Activated naive CD8-positive, alpha-beta T cell treated with anti-CD3 and anti-CD28 coated beads for 36 hours (primary cell): Measurements from ENCODE around the gene HKDC1. TPM values are rescaled to one million over a fixed set of nuclear protein-coding genes. Genes with fewer than 3 reads are reported as not detected.
A peak's percentile ranks its signal among the peaks of the same experiment; 100 is the strongest.

ENCODE experiments used
- DNase-seq: peaks from one replicate; pipeline ENCODE4 v3.0.0; 2021
- H3K27ac Mint-ChIP-seq: one replicate; pipeline ENCODE4 v1.8.0; 2022; ENCODE audit warnings: mild to moderate bottlenecking, moderate library complexity, mixed read lengths
- H3K27me3 Mint-ChIP-seq: one replicate; pipeline ENCODE4 v1.8.0; 2022; ENCODE audit warnings: mild to moderate bottlenecking, mixed read lengths
- H3K36me3 Mint-ChIP-seq: one replicate; pipeline ENCODE4 v1.8.0; 2021; ENCODE audit warnings: mild to moderate bottlenecking, mixed read lengths
- H3K4me1 Mint-ChIP-seq: one replicate; pipeline ENCODE4 v1.8.0; 2021; ENCODE audit warnings: mixed read lengths
- H3K4me3 Mint-ChIP-seq: one replicate; pipeline ENCODE4 v1.8.0; 2022; ENCODE audit warnings: mild to moderate bottlenecking, moderate library complexity, mixed read lengths
- H3K9me3 Mint-ChIP-seq: one replicate; pipeline ENCODE4 v1.8.0; 2022; ENCODE audit warnings: mixed read lengths
- total RNA-seq, 2 experiments: library from RNA; stranded (reverse); gene quantifications; one replicate each; pipeline ENCODE4 v1.2.3, GENCODE V29; 2021

The HKDC1 gene
- total RNA-seq, 2 experiments from 2014 or later = 0.28 TPM; not detected in 1

- H3K36me3 Mint-ChIP-seq = no peaks in the 10 kb centered on the region
Observed at GRCh38 chr10:69311309-69311708, 91.2 kb downstream of the HKDC1 start.

GRCh38 chr10:69312528-69312927, 92.4 kb downstream of the HKDC1 start:
- H3K9me3 Mint-ChIP-seq = no peaks in the 10 kb centered on the region
- peaks cover 16% of the 10 kb centered on the region for H3K4me1 Mint-ChIP-seq
- no peaks in the 10 kb centered on the region for H3K27me3 Mint-ChIP-seq
- H3K4me3 Mint-ChIP-seq = no peak overlapping the region
- peaks cover 2% of the 10 kb centered on the region for H3K36me3 Mint-ChIP-seq
- no peak overlapping the region for H3K27ac Mint-ChIP-seq
- DNase-seq = no peak

More at GRCh38 chr10:69311309-69311708, 91.2 kb downstream of the HKDC1 start:
- Mint-ChIP-seq H3K4me3 (no peak overlapping the region), H3K9me3 (no peaks in the 10 kb centered on the region), H3K4me1 (peaks cover 6% of the 10 kb centered on the region), H3K27me3 (no peaks in the 10 kb centered on the region), H3K27ac (no peak overlapping the region)
- DNase-seq = no peak

GRCh38 chr10:69315100-69315542, 95.0 kb downstream of the HKDC1 start:
- peaks cover 20% of the 10 kb centered on the region for H3K4me1 Mint-ChIP-seq
- no peak for DNase-seq
- H3K27me3 Mint-ChIP-seq = no peaks in the 10 kb centered on the region
- H3K36me3 Mint-ChIP-seq = peaks cover 12% of the 10 kb centered on the region
- no peaks in the 10 kb centered on the region for H3K9me3 Mint-ChIP-seq
- H3K27ac Mint-ChIP-seq = no peak overlapping the region
- no peak overlapping the region for H3K4me3 Mint-ChIP-seq

- H3K4me1 Mint-ChIP-seq = peaks cover 26% of the 10 kb centered on the region
- H3K36me3 Mint-ChIP-seq = peaks cover 17% of the 10 kb centered on the region
- no peak for DNase-seq
- H3K9me3 Mint-ChIP-seq = no peaks in the 10 kb centered on the region
- peak overlapping the region; percentile 1 for H3K27ac Mint-ChIP-seq
- no peaks in the 10 kb centered on the region for H3K27me3 Mint-ChIP-seq
- no peak overlapping the region for H3K4me3 Mint-ChIP-seq
Observed at GRCh38 chr10:69315610-69316312, 95.6 kb downstream of the HKDC1 start.

DNA sequence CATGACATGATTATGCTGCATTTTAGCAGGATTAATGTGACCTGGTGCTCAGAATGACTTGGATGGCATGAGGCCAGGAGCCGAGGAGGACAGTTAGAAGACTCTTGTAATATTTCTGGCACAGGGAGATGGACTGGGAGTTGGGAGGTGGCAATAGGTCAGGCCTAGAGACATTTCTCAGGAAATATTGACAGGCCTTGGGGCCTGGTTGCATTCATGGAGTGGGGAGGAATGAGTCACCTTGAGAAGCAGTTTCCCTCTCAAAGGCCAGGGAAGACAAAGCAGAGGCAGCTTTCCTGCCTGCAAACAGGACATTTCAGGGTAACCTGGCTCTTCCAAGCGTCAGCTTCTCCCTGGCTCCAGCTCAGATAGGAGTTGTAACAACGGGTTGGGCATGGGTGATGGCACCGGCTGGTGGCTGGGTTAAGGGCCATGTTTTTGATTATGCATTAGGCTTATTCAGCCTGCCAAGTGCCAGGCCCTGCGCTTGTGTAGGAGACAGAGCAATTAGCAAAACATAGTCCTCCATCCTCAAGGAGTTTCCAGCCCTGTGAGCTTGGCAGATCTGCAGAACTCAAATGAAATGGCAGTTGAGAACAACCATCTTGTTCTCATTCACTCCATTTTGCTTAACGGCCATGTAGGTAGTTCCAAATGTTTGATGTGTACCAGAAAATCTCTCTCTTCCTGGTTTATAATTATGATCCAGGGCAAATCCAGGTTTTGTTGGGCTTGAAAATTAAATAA, 96.4 kb downstream of the HKDC1 start:
- H3K9me3 Mint-ChIP-seq = no peaks in the 10 kb centered on the region
- peaks cover 25% of the 10 kb centered on the region for H3K36me3 Mint-ChIP-seq
- no peaks in the 10 kb centered on the region for H3K27me3 Mint-ChIP-seq
- peaks cover 30% of the 10 kb centered on the region for H3K4me1 Mint-ChIP-seq
- no peak for DNase-seq
- H3K27ac Mint-ChIP-seq = peak overlapping the region; percentile 8
- H3K4me3 Mint-ChIP-seq = no peak overlapping the region

Other genes starting within 250 kb of the HKDC1 start
- 10 to 100 TPM; 13.3 to 14.1 TPM for gene KIFBP, start 231.5 kb upstream of the HKDC1 start, total RNA-seq
- 100 to 1,000 TPM; 264 to 278 TPM for gene SRGN, start 132.2 kb upstream of the HKDC1 start, total RNA-seq
- gene VPS26A, start 96.2 kb upstream of the HKDC1 start, total RNA-seq = 10 to 100 TPM; 38.9 to 39.5 TPM
- gene SUPV3L1, start 40.1 kb upstream of the HKDC1 start, total RNA-seq = 10 to 100 TPM; 55.6 to 56.6 TPM
- gene HK1, start 58.2 kb downstream of the HKDC1 start, total RNA-seq = 100 to 1,000 TPM; 236 to 244 TPM
- gene TACR2, start 196.6 kb downstream of the HKDC1 start, total RNA-seq = not detected
- gene TSPAN15, start 231.1 kb downstream of the HKDC1 start, total RNA-seq = under 1 TPM; 0.60 to 0.66 TPM